Bronchial epithelial cell (primary cell): ENCODE measurements around the gene VTN. TPM values are rescaled to one million over a fixed set of nuclear protein-coding genes. Genes with fewer than 3 reads are reported as not detected.

Source experiments
- DNase-seq: peaks from one replicate; pipeline ENCODE4 v3.0.0-alpha.2; 2010; ENCODE audit warnings: low read depth
- FAIRE-seq: peaks from 2 replicates; lab custom pipeline; 2011; peaks lifted over from hg19 to GRCh38; lab: Jason Lieb, UNC
- H3K27me3 ChIP-seq: 2 replicates; pipeline ENCODE4 v1.5.1; 2011; ENCODE audit warnings: low read length; ENCODE audit not compliant: control insufficient read depth, insufficient read depth
- H3K36me3 ChIP-seq: 2 replicates; pipeline ENCODE4 v1.5.1; 2011; ENCODE audit warnings: low read length; ENCODE audit not compliant: control insufficient read depth, insufficient read depth
- H3K4me3 ChIP-seq: 2 replicates; pipeline ENCODE4 v1.5.1; 2011; ENCODE audit warnings: mild to moderate bottlenecking, low read depth, low read length, control low read depth
- total RNA-seq: library from RNA; depleted of rRNA; stranded (reverse); fragments of >200 nt; gene quantifications from 2 replicates; pipeline ENCODE4 v1.2.1, GENCODE V29; 2014
- TF ChIP-seq, protein P1 (sequence below): IDR thresholded peaks from 2 replicates; pipeline ENCODE4 v1.5.1; 2011; ENCODE audit warnings: mild to moderate bottlenecking, moderate library complexity, low read length, control low read depth, inconsistent platforms; ENCODE audit not compliant: insufficient read depth, severe bottlenecking

The VTN gene
- total RNA-seq, 1 donor from 2014 or later: under 0.01 TPM

DNA sequence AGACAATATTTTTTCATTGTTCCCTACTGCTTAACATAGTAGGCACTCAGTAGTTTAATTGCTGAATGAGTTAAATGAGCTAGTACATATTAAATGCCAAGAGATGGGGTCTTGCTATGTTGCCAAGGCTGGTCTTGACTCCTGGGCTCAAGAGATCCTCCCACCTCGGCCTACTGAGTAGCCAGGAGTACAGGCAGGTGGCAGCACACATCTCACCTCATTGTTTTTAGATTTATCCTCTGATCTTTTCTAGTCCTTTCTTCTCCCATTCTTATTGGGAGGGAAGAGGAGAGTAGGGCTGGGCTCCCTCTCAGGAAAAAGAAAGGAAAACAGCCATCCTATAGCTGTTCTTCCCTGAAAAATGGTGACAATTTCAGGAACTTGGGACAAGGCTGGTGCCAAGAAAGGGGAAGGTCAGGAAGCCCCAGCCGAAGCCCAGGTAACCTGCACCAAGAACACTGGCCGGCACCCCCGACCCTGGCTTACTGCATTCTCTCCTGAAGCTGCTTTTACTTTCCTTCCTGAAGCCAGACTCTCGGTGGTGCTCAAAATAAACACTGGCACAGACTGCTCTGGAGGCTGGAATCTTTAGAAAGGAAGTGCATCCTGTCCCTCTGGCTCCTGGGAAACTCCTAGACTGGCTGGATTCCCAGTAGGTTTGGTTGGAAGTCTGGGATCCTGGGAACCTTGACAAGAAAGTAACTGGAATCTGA, 31.9 kb downstream of the VTN start:
- Histone ChIP-seq H3K4me3 (no peak overlapping the region), H3K36me3 (peaks cover 26% of the 10 kb centered on the region), H3K27me3 (no peaks in the 10 kb centered on the region)
- TF ChIP-seq, protein P1, sequence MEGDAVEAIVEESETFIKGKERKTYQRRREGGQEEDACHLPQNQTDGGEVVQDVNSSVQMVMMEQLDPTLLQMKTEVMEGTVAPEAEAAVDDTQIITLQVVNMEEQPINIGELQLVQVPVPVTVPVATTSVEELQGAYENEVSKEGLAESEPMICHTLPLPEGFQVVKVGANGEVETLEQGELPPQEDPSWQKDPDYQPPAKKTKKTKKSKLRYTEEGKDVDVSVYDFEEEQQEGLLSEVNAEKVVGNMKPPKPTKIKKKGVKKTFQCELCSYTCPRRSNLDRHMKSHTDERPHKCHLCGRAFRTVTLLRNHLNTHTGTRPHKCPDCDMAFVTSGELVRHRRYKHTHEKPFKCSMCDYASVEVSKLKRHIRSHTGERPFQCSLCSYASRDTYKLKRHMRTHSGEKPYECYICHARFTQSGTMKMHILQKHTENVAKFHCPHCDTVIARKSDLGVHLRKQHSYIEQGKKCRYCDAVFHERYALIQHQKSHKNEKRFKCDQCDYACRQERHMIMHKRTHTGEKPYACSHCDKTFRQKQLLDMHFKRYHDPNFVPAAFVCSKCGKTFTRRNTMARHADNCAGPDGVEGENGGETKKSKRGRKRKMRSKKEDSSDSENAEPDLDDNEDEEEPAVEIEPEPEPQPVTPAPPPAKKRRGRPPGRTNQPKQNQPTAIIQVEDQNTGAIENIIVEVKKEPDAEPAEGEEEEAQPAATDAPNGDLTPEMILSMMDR: no peak
- DNase-seq: peak; percentile 38
- FAIRE-seq: no peak

DNA sequence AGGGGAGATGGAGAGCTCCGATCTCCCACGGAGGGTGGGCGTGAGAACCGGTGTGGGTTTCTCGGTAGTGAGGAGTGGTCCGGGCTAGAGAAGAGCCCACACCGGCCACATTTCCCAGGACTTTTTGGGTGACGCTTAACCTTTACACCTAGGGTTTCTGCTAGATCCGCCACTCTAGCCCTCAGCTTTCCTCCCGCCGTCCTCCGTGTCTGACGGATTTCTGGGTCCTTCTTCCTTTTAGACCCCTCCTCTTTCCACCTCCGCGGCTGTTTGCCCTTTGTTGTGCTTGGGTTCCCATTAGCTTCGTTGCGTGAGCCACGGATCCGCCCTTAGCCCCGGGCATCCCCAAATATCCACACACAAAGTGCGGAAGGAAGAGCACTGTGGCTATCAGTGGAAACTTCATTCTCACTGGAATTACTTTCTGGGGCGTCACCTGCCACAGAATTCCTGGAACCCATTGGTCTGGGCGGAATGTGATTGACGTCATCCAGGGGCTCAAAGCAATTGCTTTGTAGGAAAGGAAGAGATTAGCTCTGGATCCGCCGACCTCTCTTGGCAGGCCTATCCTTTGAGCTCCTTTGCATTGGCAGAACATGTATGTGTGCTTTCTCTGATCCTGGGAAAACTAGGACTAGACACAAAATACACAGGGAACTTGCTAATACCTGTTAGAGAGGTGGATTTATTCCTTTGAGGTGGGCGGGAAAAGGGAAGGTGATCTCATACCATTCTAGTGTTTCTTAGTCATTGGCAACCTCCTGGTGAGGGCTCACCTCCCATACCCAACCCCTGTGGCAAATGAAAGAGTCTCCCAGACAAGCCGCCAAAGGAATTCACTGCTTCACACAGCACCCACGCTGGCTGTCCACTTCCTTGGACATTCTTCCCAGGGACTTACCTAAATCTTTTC, 33.9 kb downstream of the VTN start:
- Histone ChIP-seq H3K4me3 (peak overlapping the region; percentile 90), H3K36me3 (peaks cover 17% of the 10 kb centered on the region), H3K27me3 (no peaks in the 10 kb centered on the region)
- DNase-seq (peak; percentile 97), FAIRE-seq (no peak)
- TF ChIP-seq, protein P1: no peak

DNA sequence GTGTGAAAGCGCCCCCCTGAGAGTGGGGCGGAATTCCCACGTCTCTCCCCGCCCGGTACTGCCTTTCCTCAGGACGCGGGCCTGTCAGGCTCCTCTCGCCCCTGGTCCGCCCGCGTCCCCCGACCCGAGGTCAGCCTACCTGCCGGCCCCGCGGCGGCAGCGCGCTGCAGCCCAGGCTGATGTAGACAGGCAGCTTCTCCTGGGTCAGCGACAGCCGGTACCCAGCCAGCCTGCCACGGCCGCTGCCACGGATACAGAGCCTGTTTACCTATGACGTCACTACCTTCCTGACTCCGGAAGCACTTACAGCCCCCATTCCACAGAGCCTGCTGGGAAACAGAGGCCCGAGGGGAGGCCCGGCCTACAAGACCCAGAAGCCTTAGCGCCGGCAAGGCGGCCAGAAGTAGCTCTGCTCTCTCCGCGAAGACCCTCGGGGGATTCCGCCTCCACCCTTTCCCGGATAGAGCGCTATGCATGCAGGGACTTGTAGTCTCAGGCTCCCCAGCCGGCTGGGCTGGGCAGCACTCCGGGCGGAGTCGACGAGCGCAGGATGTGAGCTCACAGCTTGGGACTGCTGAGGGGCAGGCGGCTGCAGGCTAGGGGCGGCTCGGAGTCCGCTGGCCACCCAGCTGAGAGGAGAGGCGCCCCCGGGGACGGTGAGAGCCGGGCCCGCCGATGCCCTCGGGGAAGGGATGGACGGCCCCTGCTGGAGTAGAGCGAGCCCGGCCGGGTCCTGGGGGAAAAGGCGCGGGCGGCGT, 34.7 kb downstream of the VTN start, which contains the start of the genes IFT20 and TNFAIP1:
TSS of gene IFT20 (minus strand) at position 272 of the 758 bp plus-strand sequence. CDS start 3,487 bp downstream, outside the sequence.
TSS of gene TNFAIP1 (plus strand) at position 561 of the 758 bp plus-strand sequence. CDS start 3,761 bp downstream, outside the sequence.
- no peaks in the 10 kb centered on the region for H3K27me3 ChIP-seq
- peak within 1 kb of the TSS; percentile 90 for H3K4me3 ChIP-seq
- TF ChIP-seq, protein P1: no peak
- DNase-seq (peak; percentile 99), FAIRE-seq (no peak)
- H3K36me3 ChIP-seq: peaks cover 16% of the 10 kb centered on the region

DNA sequence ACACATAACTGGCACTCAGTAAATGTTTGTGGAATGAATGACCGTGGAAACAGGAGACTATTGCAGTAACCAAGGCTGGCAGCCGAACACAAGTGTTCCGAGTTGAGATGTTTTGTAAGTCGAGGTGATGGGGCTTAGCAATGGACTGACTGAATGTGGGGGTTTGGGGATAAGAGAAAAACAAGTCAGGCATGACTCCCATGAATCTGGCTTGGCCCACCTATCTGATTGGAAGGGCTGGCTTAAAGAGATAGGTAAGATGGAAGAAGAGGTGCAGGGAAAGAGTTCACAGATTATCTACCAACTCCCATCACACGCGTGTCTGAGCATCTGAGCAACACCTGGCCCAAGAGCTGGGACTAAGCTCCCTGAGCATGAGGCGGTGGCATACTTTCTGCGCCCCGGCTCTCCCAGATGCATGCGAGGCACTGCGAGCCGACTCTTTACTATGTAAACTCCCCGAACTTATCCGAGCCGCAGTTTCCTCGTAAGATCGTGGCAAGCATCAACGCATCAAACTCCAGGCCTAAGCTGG, 35.4 kb downstream of the VTN start:
- Histone ChIP-seq H3K4me3 (peak overlapping the region; percentile 90), H3K36me3 (peaks cover 12% of the 10 kb centered on the region), H3K27me3 (no peaks in the 10 kb centered on the region)
- FAIRE-seq (no peak), DNase-seq (peak; percentile 32)
- TF ChIP-seq, protein P1: no peak

DNA sequence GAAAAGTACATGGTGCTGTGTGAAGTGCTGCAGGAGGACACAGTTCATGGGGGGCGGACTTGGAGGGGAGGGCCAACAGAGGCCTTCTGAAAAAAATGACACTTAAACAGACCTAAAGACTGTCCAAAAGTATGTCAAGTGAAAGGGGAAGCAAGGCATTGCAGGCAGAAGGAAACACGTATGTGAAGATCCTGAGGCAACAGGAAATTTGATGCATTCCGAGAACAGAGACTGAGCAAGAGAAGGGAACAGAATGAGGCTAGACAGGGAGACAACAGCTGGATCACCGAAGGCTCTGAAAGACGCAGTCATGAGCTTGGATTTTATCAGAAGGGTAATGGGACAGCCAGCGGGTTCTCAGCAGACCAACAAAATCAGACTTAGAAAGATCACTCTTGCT, 35.9 kb downstream of the VTN start:
- TF ChIP-seq, protein P1: no peak
- no peak for FAIRE-seq
- no peak overlapping the region for H3K4me3 ChIP-seq
- no peaks in the 10 kb centered on the region for H3K27me3 ChIP-seq
- DNase-seq: no peak
- peaks cover 9% of the 10 kb centered on the region for H3K36me3 ChIP-seq
